ENCODE measurements around the gene KIAA1958. TPM values are rescaled to one million over a fixed set of nuclear protein-coding genes. Genes with fewer than 3 reads are reported as not detected.

Gene KIAA1958
- total RNA-seq, 4 donors from 2014 or later: 1.3 to 4.0 (median 2.6) TPM

GRCh38 chr9:112542593-112543292 lies 56.1 kb downstream of the KIAA1958 start:
- DNase-seq (no peak), ATAC-seq (no peak)
- in situ Hi-C loops (cut with MboI; ENCODE audit: low sequenced_read_pairs in 4 of 4) (no loop called here), intact Hi-C loops (cut with DNase I; ENCODE audit: low total_unique reads) (no loop called here)
- no peak overlapping the region for H3K27ac ChIP-seq
- TF ChIP-seq POLR2A (IDR thresholded peaks at IDR 0.05) (no peak), CTCF (IDR thresholded peaks at IDR 0.05 in 4 of 5, conservative IDR thresholded peaks at IDR 0.05 in 1 of 5) (no peak)
- no peaks in the 10 kb centered on the region for H3K4me1 ChIP-seq
- no peak overlapping the region for H3K4me3 ChIP-seq
- no peaks in the 10 kb centered on the region for H3K27me3 ChIP-seq
- no peaks in the 10 kb centered on the region for H3K9me3 ChIP-seq
- H3K36me3 ChIP-seq: no peaks in the 10 kb centered on the region

GRCh38 chr9:112544477-112544876 lies 57.9 kb downstream of the KIAA1958 start:
- Histone ChIP-seq H3K9me3 (no peaks in the 10 kb centered on the region), H3K27me3 (no peaks in the 10 kb centered on the region), H3K4me3 (no peak overlapping the region), H3K4me1 (no peaks in the 10 kb centered on the region), H3K36me3 (no peaks in the 10 kb centered on the region), H3K27ac (no peak overlapping the region)
- in situ Hi-C loops (cut with MboI; ENCODE audit: low sequenced_read_pairs in 4 of 4): no loop called here
- no peak for DNase-seq
- TF ChIP-seq POLR2A (IDR thresholded peaks at IDR 0.05) (no peak), CTCF (IDR thresholded peaks at IDR 0.05 in 4 of 5, conservative IDR thresholded peaks at IDR 0.05 in 1 of 5) (no peak)
- intact Hi-C loops (cut with DNase I; ENCODE audit: low total_unique reads): no loop called here
- ATAC-seq: no peak

GRCh38 chr9:112545237-112545636 lies 58.6 kb downstream of the KIAA1958 start:
- intact Hi-C loops (cut with DNase I; ENCODE audit: low total_unique reads): no loop called here
- in situ Hi-C loops (cut with MboI; ENCODE audit: low sequenced_read_pairs in 4 of 4): no loop called here
- Histone ChIP-seq H3K4me1 (no peaks in the 10 kb centered on the region), H3K4me3 (no peak overlapping the region), H3K27ac (no peak overlapping the region), H3K9me3 (no peaks in the 10 kb centered on the region), H3K27me3 (no peaks in the 10 kb centered on the region), H3K36me3 (no peaks in the 10 kb centered on the region)
- no peak for DNase-seq
- ATAC-seq: no peak
- TF ChIP-seq POLR2A (IDR thresholded peaks at IDR 0.05): no peak
- no peak for TF ChIP-seq CTCF (IDR thresholded peaks at IDR 0.05 in 4 of 5, conservative IDR thresholded peaks at IDR 0.05 in 1 of 5)

DNA sequence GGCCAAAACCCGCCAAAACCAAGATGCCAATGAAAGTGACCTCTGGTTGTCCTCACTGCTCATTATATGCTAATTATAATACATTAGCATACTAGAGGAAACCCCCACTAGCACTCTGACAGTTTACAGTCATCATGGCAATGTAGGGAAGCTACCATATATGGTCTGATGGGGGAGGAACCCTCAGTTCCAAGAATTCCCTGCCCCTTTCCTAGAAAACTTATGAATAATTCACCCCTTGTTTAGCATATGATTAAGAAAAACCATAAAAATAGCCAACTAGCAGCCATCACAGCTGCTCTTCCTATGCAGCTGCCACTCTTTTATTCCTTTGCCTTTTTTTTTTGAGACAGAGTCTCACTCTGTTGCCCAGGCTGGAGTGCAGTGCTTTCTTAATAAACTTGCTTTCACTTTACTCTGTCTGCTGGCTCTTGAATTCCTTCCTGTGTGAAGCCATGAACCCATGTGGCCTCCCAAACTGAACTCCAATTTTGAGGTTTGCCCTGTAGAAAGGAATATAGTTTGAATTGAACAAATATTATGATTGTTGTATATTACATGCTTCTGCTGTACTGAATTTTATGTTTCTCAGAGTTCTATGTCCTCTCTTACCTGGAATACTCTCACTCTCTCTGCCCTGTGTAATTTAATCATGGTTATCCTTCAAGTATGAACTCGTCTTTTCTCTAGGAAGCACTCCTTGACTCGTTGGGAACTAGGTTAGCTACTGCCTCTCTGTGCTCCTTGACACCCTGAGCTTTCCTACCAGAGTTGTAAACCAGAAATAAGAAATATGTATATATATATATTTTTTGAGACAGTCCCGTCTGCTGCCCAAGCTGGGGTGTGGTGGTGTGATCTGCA lies 59.8 kb downstream of the KIAA1958 start:
- intact Hi-C loops (cut with DNase I; ENCODE audit: low total_unique reads): no loop called here
- Histone ChIP-seq H3K27ac (no peak overlapping the region), H3K4me3 (no peak overlapping the region), H3K36me3 (no peaks in the 10 kb centered on the region), H3K27me3 (no peaks in the 10 kb centered on the region), H3K4me1 (no peaks in the 10 kb centered on the region), H3K9me3 (no peaks in the 10 kb centered on the region)
- DNase-seq (no peak), ATAC-seq (no peak)
- TF ChIP-seq POLR2A (IDR thresholded peaks at IDR 0.05) (no peak), CTCF (IDR thresholded peaks at IDR 0.05 in 4 of 5, conservative IDR thresholded peaks at IDR 0.05 in 1 of 5) (no peak)
- in situ Hi-C loops (cut with MboI; ENCODE audit: low sequenced_read_pairs in 4 of 4): no loop called here

Data from gastrocnemius medialis (tissue), 4 donors.